Measurements from ENCODE around the gene PLXNB1.

Gene PLXNB1

DNA sequence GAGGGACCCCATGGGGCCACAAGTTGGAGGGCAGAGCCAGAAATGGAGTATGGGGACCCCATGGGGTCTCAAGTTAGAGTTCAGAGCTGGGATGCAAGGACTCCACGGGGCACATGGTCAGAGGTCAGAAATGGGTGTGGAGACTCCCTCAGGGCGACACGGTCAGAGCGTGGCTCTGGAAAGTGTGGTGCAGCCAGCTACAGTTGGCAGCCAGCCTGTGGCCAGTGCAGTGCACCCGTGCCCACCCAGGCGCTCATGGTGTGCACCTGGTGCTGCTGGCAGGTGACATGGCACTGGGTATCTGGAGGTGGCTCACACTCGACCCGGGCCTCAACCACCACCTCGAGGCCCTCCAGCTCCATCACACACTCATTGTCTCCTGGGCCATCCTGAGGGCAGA, 11.2 kb downstream of the PLXNB1 start:
- DNase-seq (ENCODE audit: low spot score): no peak

- DNase-seq (ENCODE audit: low spot score): no peak
Observed at GRCh38 chr3:48418140-48418539, 11.7 kb downstream of the PLXNB1 start.

- no peak for DNase-seq (ENCODE audit: low spot score)
Observed at GRCh38 chr3:48417529-48418108, 12.3 kb downstream of the PLXNB1 start.

DNA sequence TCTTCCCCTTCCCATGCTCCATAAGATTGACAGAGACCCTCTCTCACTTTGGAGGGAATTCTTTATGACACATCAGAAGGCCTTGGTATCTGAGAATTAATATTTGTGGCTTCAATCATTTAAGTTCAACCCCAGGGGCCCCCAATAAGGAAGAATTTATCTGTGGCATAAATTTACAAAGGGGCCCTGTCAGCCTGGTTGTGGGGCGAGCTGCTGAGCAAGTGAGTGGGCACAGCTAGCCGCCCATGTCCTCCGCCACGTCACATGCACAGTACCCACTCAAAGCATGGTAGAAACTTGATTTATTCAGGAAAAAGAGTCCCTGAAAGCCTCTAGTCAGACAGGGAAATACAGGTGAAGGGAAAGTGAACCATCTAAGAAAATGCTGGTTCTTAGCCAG, 13.3 kb downstream of the PLXNB1 start:
- no peak for DNase-seq (ENCODE audit: low spot score)

DNA sequence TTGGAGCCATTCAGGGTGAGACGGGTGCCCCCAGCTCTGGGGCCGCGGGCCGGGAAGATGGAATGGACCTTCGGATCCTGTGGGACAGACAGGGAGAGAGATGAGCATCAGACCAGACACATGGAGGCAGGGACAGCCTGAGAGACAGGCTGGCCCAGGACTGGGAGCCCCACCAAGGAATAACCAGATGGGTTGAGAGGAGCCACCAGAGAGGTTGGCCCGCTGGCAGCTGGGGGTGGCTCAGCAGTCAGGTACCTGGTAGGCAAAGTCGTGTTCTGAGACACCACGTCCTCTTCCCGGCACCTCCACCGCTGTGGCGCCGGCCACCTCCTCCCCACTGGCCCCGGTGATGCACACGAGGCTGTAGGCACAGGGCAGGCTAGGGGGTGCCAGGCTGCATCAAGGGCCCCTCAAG, 13.8 kb downstream of the PLXNB1 start:
- no peak for DNase-seq (ENCODE audit: low spot score)

- DNase-seq (ENCODE audit: low spot score): no peak
Observed at GRCh38 chr3:48415251-48415953, 14.5 kb downstream of the PLXNB1 start.

DNA sequence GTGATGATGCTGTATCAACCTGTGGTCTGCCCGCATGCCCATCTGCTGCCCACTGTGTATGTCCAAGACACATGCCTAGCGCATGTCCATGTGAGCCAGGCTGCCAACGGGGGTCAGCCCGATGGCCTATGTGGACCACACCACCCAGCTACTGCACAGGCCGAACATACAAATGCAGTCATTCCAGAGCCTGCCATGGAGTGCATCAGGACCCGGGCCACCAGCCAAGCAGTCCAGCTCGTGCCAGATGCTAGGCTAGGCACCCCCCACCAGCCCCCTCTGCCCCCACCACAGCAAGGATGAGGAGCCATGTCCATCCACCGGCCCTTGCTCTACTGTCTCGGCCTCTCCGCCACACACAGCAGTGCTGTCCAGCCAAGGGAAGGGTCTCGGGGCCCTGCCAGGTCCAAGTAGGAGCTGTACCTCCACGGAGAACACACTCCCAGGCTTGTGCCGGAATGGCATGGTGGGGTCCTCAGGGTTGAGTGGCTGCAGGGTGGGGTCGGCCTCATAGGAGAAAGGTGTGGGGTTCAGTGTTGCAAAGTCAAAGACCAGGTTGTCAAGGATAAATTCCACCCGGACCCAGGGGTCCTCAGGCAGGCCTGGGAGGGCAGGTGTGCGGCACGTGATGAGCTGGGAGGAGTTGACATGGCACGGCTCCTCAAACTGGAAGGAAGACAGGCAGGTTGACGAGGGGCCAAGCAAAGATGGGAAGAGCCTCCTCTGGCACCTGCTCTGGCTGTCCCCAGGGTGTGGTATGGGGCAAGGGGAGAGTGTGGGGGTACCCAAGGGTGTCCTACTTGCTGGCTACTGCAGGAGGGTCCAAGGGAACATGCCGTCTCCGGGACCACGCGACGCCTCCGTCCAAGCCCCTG, 15.3 kb downstream of the PLXNB1 start:
- DNase-seq (ENCODE audit: low spot score): no peak

DNA sequence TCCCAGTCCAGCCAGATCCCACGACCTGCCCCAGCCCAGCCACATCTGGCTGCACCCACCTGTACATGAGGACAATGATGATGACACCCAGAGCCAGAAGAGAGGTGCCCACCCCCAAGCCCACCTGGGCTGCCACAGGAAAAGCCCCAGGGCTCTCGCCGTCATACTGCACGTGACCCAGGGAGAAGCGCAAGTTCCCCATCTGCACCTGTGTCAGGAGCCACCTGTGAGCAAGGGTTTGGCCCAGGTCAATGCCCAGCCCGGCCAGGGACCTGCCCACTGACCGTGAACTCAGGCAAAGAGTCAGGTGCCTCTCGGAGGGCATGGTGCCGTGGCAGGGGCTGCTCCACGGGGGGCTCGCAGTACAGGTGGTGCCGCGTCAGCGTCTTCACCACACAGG, 16.3 kb downstream of the PLXNB1 start:
- DNase-seq (ENCODE audit: low spot score): no peak

DNA sequence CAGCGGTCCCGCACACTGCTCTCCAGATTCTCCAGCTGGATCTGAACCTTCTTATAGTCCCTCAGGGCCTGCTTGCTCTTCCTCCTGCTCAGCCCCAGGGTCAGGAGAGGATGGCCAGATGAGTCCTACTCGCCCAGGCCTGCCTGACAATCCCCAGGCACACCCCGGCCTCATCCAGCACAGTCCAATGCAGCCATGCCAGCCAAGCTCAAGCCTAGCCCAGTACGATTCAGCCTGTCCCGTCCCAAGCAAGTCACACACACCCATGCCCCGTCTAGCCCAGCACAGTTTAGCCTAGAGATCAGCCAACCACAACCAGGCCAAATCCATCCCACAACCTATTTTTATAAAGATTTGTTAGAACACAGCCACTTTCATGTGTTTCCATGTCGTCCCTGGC, 16.8 kb downstream of the PLXNB1 start:
- no peak for DNase-seq (ENCODE audit: low spot score)

GRCh38 chr3:48412375-48413001, 17.4 kb downstream of the PLXNB1 start:
- no peak for DNase-seq (ENCODE audit: low spot score)

DNA sequence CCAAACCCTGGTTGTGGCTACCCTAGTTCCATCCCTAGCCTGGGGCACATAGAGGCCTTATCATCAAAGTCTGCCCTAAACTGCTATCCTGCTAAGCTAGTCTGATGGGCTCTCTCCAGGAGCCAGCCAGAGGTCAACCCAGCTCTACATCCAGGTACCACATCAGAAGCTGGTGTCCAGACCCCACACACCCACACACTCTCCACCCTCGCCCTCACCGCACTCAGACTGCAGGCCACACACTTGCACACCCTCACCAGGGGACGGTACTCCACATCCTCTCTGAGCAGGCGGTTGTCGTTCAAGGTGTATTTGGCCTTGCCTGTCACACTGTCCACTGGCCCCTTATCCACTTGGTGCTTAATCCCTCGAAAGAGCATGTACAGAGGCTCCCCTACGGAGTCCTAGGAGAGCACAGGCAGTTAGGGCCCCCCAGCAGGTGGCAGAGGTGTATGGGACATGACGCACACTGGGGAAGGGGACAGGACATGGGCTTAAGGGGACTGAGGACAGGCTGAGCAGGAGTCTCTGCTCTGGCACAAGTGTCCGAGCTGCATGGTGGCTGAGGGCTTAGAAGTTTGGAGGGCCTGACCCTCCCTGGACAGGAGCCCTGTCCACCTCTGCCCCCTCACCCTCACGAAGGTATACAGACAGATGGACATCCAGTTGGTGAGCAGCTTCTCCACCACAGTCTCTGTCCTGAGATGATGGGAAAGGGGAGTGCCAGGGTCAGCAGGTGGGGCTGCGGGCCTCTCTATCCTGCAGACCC, 18.1 kb downstream of the PLXNB1 start:
- no peak for DNase-seq (ENCODE audit: low spot score)

- DNase-seq (ENCODE audit: low spot score): no peak
Observed at GRCh38 chr3:48411041-48411588, 18.8 kb downstream of the PLXNB1 start.

- DNase-seq (ENCODE audit: low spot score): no peak
Observed at GRCh38 chr3:48410205-48411040, 19.5 kb downstream of the PLXNB1 start.

- no peak for DNase-seq (ENCODE audit: low spot score)
Observed at GRCh38 chr3:48409291-48410201, 20.3 kb downstream of the PLXNB1 start.

- no peak for DNase-seq (ENCODE audit: low spot score)
Observed at GRCh38 chr3:48408823-48409281, 21.0 kb downstream of the PLXNB1 start.

- DNase-seq (ENCODE audit: low spot score): no peak
Observed at GRCh38 chr3:48407542-48408099, 22.3 kb downstream of the PLXNB1 start.

DNA sequence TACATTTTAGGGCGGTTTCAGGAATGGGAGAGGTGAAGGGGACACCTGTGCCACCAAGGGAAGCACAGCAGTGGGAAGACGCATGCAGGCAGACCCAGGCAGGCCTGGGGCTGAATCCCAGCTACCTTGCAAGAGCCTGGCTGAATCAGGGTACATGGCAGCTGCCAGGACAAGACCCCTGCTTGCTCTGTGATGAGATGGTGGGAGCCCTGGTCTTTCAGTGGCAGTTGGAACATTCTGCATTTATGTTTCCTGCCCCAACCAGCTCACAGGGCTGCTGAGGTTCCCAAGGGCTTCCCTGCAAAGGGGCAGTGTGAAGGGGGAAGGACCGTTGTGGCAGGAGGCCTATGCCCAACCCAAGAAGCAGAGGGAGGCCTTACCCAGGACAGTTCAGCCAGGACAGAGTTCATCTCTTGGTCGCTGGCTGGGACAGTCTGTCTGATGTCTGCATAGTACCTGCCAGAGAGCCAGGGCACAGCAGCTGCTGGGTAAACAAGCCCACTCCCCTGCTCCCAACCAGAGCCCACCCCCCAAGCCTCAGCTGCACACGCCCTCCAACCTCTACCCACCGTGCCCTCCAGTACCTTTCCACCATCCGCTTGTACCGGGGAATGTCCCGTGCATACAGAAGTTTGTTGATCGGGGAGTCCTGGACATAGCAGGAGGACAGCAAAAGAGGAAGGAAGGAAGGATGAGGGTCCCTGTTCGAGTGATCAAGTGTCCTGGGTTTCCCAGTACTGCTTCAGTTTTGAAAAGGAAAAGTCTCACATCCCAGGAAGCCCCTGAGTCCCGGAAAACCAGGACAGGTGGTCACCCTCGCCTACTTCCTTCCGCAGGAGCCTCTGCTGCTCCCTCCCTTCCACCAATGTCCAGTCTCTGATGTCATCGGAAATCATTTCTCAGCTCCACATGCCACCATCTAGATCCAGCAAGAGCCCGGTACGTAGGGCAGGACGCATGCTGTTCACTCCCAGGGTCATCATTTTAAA, 23.1 kb downstream of the PLXNB1 start:
- DNase-seq (ENCODE audit: low spot score): no peak

DNA sequence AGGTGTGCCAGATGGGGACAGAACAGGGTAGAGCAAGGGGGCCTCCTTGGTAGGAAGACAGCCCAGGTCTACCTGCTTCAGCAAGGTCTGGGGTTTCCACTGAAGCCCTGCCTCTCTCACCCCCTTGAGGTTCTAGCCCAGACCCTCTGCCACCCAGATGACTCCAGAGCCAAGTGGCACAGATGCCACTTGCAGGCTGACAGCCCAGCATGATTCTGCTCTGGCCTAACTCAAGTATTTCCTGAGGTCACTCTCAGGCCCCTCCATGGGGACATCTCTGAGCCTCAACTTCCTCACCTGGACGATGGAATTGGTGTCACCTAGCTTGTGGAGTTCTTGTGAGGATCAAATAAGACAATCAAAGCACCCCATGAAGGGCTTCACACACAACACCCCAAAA, 23.9 kb downstream of the PLXNB1 start:
- no peak for DNase-seq (ENCODE audit: low spot score)

All from kidney capillary endothelial cell (primary cell).